Tibial artery (tissue), 4 donors: ENCODE measurements around the gene PKHD1.

ENCODE experiments used
- DNase-seq, 2 donors: peaks; one replicate each; pipeline ENCODE4 v3.0.0-alpha.2; 2019
- H3K27ac ChIP-seq, 2 donors: fragments of 200-600 bp; sonication (generic) in 1 of 2; 1 replicate in 1 of 2; 2 replicates in 1 of 2; pipeline ENCODE4 v1.5.1; 2018 to 2019; ENCODE audit warnings: mild to moderate bottlenecking in 1 of 2
- H3K27me3 ChIP-seq, 2 donors: fragments of 200-600 bp; sonication (generic) in 1 of 2; one replicate each; pipeline versions ENCODE4 v1.5.1 to v1.6.0; 2016 to 2019
- H3K36me3 ChIP-seq, 3 donors: fragments of 200-600 bp; sonication (generic) in 2 of 3; one replicate each; pipeline ENCODE4 v1.5.1; 2016 to 2019; ENCODE audit warnings: mild to moderate bottlenecking in 2 of 3
- H3K4me1 ChIP-seq, 4 donors: fragments of 200-600 bp; sonication (generic) in 2 of 4; 1 replicate in 3 of 4; 2 replicates in 1 of 4; pipeline ENCODE4 v1.5.1; 2016 to 2019
- H3K4me3 ChIP-seq, 2 donors: fragments of 200-600 bp; sonication (generic) in 1 of 2; 1 replicate in 1 of 2; 2 replicates in 1 of 2; pipeline ENCODE4 v1.5.1; 2018 to 2019; ENCODE audit warnings: mild to moderate bottlenecking in 2 of 2
- H3K9me3 ChIP-seq, 3 donors: fragments of 200-600 bp; sonication (generic) in 1 of 3; one replicate each; pipeline ENCODE4 v1.5.1; 2016 to 2019
- CTCF ChIP-seq, 2 experiments: fragments of 200-600 bp in 1 of 2; fragments of 450-650 bp in 1 of 2; IDR thresholded peaks; one replicate each; pipeline ENCODE4 v1.5.1; 2017 to 2019; ENCODE audit warnings: antibody characterized with exemption in 2 of 2, mild to moderate bottlenecking in 1 of 2, moderate library complexity in 1 of 2
- intact Hi-C: fragments of 100-400 bp; cut with DNase I; formaldehyde crosslinking; loops from one replicate; pipeline ENCODE4 v1.15.0; 2023; ENCODE audit warnings: low total_unique reads

Gene PKHD1

GRCh38 chr6:52087498-52087999 lies at the start of gene PKHD1:
TSS of gene PKHD1 (minus strand) at chr6:52087613. CDS start at chr6:52084933, 2,680 bp downstream.
- DNase-seq = no peak
- intact Hi-C loops = no loop called here
- H3K4me3 ChIP-seq = no peak within 1 kb of the TSS

GRCh38 chr6:52136934-52137467 lies 49.6 kb upstream of the PKHD1 start:
- H3K36me3 ChIP-seq = no peaks in the 10 kb centered on the region
- no peak overlapping the region for H3K27ac ChIP-seq
- intact Hi-C loops = no loop called here
- TF ChIP-seq CTCF (IDR thresholded peaks at IDR 0.05) = no peak
- H3K4me1 ChIP-seq = peaks cover 0 to 15% (median 15%) of the 10 kb centered on the region in 4 donors
- H3K27me3 ChIP-seq = no peaks in the 10 kb centered on the region
- H3K9me3 ChIP-seq = no peaks in the 10 kb centered on the region
- no peak for DNase-seq
- no peak overlapping the region for H3K4me3 ChIP-seq

More at GRCh38 chr6:52087498-52087999, at the start of gene PKHD1:
- H3K27ac ChIP-seq = no peak within 1 kb of the TSS
- no peaks in the 10 kb centered on the region for H3K4me1 ChIP-seq
- no peaks in the 10 kb centered on the region for H3K36me3 ChIP-seq
- no peak for TF ChIP-seq CTCF (IDR thresholded peaks at IDR 0.05)
- H3K9me3 ChIP-seq = no peaks in the 10 kb centered on the region
- H3K27me3 ChIP-seq = no peaks in the 10 kb centered on the region

GRCh38 chr6:52136055-52136454 lies 48.6 kb upstream of the PKHD1 start:
- H3K27ac ChIP-seq = no peak overlapping the region
- no peak for DNase-seq
- H3K4me3 ChIP-seq = no peak overlapping the region
- H3K4me1 ChIP-seq = peaks cover 0 to 15% (median 15%) of the 10 kb centered on the region in 4 donors
- TF ChIP-seq CTCF (IDR thresholded peaks at IDR 0.05) = no peak
- no peaks in the 10 kb centered on the region for H3K27me3 ChIP-seq
- no peaks in the 10 kb centered on the region for H3K9me3 ChIP-seq
- intact Hi-C loops = no loop called here
- no peaks in the 10 kb centered on the region for H3K36me3 ChIP-seq

- Histone ChIP-seq H3K27ac (no peak overlapping the region), H3K27me3 (no peaks in the 10 kb centered on the region), H3K9me3 (no peaks in the 10 kb centered on the region), H3K4me3 (no peak overlapping the region), H3K36me3 (no peaks in the 10 kb centered on the region), H3K4me1 (peaks cover 0 to 11% (median 10%) of the 10 kb centered on the region in 4 donors)
- no peak for DNase-seq
- intact Hi-C loops = no loop called here
- TF ChIP-seq CTCF (IDR thresholded peaks at IDR 0.05) = no peak
Measured at GRCh38 chr6:52135217-52135616, 47.8 kb upstream of the PKHD1 start.

GRCh38 chr6:52134011-52134410 lies 46.6 kb upstream of the PKHD1 start:
- H3K36me3 ChIP-seq = no peaks in the 10 kb centered on the region
- no peaks in the 10 kb centered on the region for H3K9me3 ChIP-seq
- no peak for DNase-seq
- no peak overlapping the region for H3K27ac ChIP-seq
- no peak overlapping the region for H3K4me3 ChIP-seq
- TF ChIP-seq CTCF (IDR thresholded peaks at IDR 0.05) = no peak
- intact Hi-C loops = no loop called here
- H3K27me3 ChIP-seq = no peaks in the 10 kb centered on the region
- H3K4me1 ChIP-seq = peaks cover 0 to under 1% (median 0%) of the 10 kb centered on the region in 4 donors
